SKM-1 treated with dmso at 0.1 percent for 144 hours (cell line): ENCODE data around the gene ITGB1BP1.

Experiments used
- DNase-seq: peaks from one replicate; lab custom pipeline; 2025; ENCODE audit not compliant: unreplicated experiment; lab: John Stamatoyannopoulos, UW

The ITGB1BP1 gene

GRCh38 chr2:9428965-9429577, 5.7 kb upstream of the ITGB1BP1 start:
- no peak for DNase-seq

- no peak for DNase-seq
Measured at GRCh38 chr2:9424447-9425164, 1.3 kb upstream of the ITGB1BP1 start.

GRCh38 chr2:9423922-9424272, 569 bp upstream of the ITGB1BP1 start:
- DNase-seq, result no peak

- no peak for DNase-seq
Measured at GRCh38 chr2:9422321-9423099, 818 bp downstream of the ITGB1BP1 start.

GRCh38 chr2:9420495-9420894, 2.8 kb downstream of the ITGB1BP1 start:
- no peak for DNase-seq

GRCh38 chr2:9419541-9419940, 3.8 kb downstream of the ITGB1BP1 start:
- no peak for DNase-seq

DNA sequence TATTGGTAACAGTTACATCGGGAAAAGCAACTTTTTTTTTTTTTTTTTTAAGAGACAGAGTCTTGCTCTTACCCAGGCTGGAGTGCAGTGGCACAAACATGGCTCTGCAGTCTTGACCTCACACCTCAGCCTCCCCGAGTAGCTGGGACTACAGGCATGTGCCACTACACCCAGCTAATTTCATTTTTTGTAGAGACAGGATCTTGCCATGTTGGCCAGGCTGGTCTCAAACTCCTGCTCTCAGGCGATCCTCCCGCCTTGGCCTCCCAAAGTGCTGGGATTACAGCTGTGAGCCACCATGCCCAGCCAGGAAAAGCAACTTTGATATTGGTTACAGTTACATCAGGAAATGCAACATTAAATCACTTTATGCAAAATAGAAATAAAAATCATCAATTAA, 4.6 kb downstream of the ITGB1BP1 start:
- no peak for DNase-seq

DNA sequence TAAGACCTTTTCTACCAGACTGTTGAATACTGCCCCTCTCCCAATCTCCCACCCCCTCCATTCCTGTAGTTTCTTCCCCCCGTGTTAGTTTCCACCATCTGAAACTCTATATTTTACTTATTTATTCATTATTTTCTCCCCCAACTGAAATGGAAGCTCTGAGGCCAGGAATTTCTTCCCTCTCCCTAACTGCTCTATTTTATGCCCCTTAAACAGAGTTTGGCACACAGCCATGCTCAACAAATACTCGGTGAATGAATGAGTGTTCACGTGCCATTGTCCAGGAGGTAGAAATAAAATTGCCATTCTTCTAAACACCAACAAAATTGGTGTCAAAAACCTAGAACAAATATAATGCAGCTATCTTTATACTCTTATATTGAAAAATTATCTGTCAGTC, 5.6 kb downstream of the ITGB1BP1 start:
- DNase-seq, result no peak

GRCh38 chr2:9416962-9417316, 6.4 kb downstream of the ITGB1BP1 start:
- no peak for DNase-seq

- no peak for DNase-seq
Measured at GRCh38 chr2:9416267-9416961, 6.9 kb downstream of the ITGB1BP1 start.

- no peak for DNase-seq
Measured at GRCh38 chr2:9415516-9416169, 7.7 kb downstream of the ITGB1BP1 start.

- no peak for DNase-seq
Measured at GRCh38 chr2:9412781-9413180, 10.5 kb downstream of the ITGB1BP1 start.

GRCh38 chr2:9410108-9410507, 13.2 kb downstream of the ITGB1BP1 start:
- no peak for DNase-seq

DNA sequence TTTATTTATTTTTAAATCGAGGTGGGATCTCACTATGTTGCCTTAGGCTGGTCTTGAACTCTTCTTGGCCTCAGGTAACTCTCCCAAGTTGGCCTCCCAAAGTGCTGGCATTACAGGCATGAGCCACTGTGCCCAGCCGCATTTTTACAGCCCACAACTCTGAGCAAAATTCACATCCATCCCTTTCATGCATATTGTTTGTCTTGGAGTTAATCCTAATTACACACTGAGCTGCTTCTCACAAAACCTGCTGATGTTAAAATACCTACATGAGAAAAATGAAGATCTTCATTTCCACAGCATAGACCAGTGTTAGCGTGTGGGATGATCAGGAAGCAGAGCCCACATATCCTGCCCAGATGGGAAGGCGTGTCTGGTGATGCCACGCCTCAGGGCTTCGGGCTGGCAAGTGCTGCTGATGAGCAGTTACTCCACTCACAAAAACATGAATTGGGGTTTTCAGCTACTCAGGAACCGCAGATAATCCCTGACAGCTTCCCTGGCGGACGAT, 14.6 kb downstream of the ITGB1BP1 start:
- no peak for DNase-seq

- no peak for DNase-seq
Measured at GRCh38 chr2:9407363-9407811, 15.9 kb downstream of the ITGB1BP1 start.

GRCh38 chr2:9406529-9407362, 16.6 kb downstream of the ITGB1BP1 start:
- no peak for DNase-seq

GRCh38 chr2:9405636-9406035, 17.7 kb downstream of the ITGB1BP1 start:
- no peak for DNase-seq

DNA sequence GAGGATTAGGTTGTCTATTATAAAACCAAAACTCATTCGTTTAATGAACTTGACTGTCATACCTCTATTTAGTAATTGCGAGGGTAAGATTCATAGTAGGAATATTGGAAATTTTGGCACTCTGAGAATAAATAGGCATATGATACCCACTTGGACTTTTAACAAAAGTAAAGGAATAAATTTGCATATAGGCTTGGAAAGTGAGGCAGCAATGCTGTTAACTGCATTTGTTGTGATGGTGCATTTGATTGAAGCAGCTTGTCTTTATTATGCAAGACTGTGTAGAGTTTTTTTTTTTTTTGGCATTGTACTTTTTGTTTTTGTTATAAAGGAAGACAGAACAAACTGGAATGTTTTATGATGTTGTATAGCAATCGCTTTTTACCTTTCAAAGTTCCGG, 18.9 kb downstream of the ITGB1BP1 start:
- no peak for DNase-seq

GRCh38 chr2:9403924-9404323, 19.4 kb downstream of the ITGB1BP1 start:
- no peak for DNase-seq
